ENCODE data around the gene GNAS-AS1.

GRCh38 chr20:58822748-58823730 lies 27.7 kb downstream of the GNAS-AS1 start:
- no peak for TF ChIP-seq CTCF (IDR thresholded peaks at IDR 0.05)
- TF ChIP-seq POLR2A (IDR thresholded peaks at IDR 0.05) = no peak
